Measurements from ENCODE around the gene SLC12A7.

DNA sequence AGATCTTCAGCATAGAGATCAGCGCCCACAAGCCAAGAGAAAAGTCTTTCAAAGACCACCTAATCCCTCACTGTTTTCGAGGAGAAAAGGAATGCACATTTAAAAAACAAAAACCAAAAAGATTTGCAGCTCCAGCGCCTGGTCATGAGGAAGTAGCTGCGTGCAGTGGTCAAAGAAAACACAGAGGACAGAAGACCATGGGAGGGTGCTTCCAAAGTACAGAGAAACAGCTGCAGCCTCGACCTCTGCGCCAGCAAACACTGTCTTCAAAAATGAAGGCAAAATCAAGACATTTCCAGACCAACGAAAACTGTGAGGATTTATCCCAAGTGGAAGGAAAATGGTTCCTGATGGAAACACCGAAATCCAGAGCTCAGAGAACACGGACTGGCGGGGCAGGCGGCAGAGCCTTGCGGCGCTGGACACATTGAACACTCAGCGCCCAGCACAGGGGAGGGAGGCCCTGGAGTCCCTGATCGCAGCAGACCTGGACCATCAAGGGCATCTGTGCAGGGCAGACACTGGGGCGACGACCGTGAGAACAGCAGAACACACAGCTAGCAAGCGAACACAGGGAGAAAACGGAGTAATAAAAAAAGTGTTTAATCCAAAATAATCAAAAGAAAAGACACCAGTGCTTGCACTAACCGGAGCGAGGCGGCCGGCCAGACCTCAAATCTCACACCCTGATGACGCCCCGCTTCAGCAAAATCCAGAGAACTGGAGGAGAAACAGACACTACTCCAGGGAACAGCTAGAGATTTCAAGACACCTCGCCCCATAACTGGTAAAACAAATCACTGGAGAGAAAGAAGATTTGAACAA lies 12.6 kb upstream of the SLC12A7 start:
- TF ChIP-seq, protein P1, sequence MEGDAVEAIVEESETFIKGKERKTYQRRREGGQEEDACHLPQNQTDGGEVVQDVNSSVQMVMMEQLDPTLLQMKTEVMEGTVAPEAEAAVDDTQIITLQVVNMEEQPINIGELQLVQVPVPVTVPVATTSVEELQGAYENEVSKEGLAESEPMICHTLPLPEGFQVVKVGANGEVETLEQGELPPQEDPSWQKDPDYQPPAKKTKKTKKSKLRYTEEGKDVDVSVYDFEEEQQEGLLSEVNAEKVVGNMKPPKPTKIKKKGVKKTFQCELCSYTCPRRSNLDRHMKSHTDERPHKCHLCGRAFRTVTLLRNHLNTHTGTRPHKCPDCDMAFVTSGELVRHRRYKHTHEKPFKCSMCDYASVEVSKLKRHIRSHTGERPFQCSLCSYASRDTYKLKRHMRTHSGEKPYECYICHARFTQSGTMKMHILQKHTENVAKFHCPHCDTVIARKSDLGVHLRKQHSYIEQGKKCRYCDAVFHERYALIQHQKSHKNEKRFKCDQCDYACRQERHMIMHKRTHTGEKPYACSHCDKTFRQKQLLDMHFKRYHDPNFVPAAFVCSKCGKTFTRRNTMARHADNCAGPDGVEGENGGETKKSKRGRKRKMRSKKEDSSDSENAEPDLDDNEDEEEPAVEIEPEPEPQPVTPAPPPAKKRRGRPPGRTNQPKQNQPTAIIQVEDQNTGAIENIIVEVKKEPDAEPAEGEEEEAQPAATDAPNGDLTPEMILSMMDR (CRISPR knock-in tag; IDR thresholded peaks at IDR 0.05) = no peak
- no peak for TF ChIP-seq BRCA1 (CRISPR knock-in tag; IDR thresholded peaks at IDR 0.05)
